Measurements from ENCODE around the gene FSTL3.

The FSTL3 gene

GRCh38 chr19:645912-646778 lies 30.0 kb upstream of the FSTL3 start:
- DNase-seq: no peak

DNA sequence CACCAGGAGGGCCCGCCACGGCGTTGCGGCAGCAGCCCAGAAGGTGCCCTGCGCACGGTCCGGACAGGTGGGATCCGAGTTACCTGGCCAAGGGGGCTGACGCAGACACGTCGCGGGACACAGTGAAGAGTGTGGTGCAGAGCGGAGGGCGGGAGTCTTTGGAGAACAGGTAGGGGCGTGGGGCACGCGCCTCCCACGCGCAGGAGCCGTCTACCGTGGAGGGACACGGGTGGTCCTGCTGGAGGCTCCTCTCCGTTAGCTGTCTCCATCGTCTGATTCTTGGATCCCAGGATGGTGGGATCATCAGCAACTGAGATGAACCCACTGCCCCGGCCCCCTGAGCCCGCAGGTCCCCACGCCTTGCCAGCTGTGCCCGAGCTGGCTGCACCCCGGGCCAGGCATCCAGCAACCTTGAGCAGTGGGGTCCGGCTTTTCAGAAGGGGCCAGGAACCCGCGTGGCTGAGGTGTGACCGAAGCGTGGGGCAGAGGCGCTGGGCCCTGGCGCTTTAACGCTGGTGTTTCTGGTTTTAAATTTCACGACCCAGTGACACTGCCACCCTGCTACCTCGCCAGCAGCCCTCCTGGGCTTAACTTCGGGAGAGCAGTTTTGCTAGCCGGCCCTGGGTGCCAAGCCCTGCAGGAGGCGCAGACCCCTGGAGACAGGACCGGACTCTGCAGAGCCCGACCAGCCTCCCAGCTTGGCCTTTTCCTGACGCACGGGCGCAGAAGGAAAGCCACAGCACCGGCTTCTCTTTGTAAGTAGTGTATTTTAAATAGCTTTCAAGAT lies 29.2 kb upstream of the FSTL3 start:
- DNase-seq: no peak

GRCh38 chr19:647566-648284 lies 28.5 kb upstream of the FSTL3 start:
- no peak for DNase-seq

- DNase-seq: no peak
These were observed 27.9 kb upstream of the FSTL3 start for GRCh38 chr19:648305-648704.

GRCh38 chr19:648904-649801 lies 27.0 kb upstream of the FSTL3 start:
- DNase-seq: no peak

GRCh38 chr19:650121-650520 lies 26.1 kb upstream of the FSTL3 start:
- no peak for DNase-seq

GRCh38 chr19:651114-651818 lies 24.9 kb upstream of the FSTL3 start:
- no peak for DNase-seq

DNA sequence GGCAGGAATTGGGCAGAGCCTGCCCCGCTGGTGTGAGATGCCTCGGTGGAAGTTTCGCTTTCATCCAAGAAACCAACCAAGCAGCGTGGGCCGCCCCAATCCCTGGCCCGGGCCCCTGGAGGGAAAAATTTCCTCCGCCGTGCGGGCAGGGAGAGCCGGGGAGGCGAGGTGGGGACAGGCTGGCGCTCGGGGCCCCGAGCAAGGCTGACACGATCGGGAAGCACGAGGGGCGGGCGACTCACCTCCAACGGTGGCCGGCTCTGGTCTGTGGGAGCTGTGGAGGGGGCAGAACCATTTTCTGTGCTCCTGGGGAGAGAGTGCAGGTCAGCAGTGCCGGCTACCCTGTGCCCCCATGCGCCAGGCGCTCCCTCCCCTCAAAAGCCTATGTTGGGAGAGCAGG lies 24.2 kb upstream of the FSTL3 start:
- no peak for DNase-seq

DNA sequence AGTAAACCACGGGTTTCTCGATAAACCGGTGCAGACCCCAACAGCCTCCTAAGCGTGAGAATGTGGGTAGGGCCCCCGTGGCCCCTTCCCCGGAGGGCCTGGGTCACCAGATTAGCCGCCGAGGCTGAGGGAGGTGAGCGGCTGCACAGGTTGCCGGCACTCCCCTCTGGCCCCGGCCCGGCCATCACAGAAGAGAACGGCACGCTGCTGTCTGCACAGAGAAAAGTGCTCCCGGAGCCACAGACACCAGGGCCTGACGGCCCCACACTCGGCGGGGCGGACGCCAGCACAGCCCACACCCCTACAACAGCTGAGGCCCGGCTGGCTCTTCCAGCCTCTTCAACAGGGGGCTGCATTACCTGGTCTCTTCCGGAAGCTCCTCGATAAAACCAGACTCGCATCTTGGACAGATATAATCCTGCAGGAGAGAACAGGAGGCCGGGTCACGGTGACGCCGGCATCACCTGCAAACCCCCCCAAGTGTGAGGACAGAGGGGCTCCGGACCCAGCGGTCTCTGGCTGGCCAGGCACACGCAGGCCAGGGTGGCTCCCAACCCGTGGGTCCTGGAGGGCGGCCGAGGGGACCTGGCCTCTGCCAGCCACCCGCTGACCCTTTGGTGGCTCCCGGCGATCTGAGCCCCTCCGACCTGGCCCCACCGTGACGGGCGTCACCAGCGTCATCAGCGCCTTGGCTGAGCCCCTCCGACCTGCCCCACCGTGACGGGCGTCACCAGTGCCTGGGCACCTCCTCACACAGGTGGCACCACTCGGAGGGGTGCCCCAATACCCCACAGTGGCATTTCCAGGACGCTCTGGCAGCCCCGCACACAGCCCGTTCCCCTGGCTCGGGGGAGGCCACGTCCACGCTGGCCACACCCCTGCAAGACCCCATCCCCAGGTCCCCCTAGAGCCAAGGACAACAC lies 23.5 kb upstream of the FSTL3 start:
- no peak for DNase-seq

DNA sequence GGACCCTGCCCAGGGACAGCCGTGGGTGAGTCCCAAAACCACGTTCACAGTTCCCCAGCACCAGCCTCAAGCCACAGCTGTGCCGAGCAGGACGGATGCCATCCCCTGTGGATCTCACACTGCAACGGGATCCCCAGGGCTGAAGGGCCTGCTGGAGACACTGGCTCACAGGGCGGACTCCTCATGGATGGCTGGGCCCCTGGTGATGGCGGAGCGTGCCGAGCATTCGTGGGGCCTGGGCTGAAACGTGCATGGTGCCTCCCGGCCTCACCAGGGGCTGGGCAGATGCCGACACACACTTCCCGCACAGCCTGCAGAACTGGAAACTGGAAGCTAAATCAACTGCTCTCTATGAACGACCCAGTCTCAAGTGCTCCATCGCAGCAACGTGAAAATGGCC lies 22.8 kb upstream of the FSTL3 start:
- DNase-seq: no peak

- DNase-seq: no peak
These were observed 20.5 kb upstream of the FSTL3 start for GRCh38 chr19:655691-656090.

DNA sequence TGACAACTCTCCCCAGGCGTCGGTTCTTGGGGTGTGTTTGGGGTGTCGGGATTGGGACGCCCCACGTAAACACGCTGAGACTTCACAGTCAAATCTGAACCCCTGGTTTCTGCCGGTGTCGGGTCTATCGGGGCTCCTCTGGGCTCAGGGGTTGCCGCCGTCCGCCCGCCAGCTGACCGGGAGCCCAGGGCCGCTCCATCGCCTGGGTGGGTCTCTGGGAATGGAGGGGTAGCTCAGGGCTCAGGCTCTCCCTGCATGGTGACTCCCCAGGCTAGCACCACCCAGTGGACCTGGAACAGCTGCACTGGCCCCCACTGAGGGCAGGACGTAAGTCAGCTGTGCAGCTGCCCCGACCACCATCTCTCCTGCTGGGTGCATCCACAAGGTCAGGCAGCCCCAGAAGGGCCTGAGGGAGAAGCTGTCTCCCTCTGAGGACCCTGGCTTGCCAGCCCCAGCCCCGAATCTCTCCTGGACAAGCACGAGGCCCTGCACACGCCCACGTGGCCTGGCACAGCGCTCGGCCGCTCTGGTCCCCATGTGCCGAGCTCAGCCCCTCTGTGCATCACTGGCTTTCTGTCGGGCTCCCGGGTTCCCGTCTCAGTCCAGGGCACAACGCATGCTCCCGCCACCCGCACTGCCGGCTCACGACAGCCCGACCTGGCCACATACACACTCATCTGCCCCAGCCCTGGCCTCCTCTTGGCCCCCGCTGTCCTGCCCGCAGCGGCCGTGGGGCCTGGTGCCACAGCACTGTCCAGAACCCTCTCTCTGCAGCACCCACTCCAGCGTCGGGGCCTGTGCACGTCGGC lies 19.2 kb upstream of the FSTL3 start:
- no peak for DNase-seq

GRCh38 chr19:657611-658010 lies 18.6 kb upstream of the FSTL3 start:
- no peak for DNase-seq

GRCh38 chr19:658059-658839 lies 17.9 kb upstream of the FSTL3 start:
- DNase-seq: no peak

GRCh38 chr19:658916-659839 lies 17.0 kb upstream of the FSTL3 start:
- no peak for DNase-seq

DNA sequence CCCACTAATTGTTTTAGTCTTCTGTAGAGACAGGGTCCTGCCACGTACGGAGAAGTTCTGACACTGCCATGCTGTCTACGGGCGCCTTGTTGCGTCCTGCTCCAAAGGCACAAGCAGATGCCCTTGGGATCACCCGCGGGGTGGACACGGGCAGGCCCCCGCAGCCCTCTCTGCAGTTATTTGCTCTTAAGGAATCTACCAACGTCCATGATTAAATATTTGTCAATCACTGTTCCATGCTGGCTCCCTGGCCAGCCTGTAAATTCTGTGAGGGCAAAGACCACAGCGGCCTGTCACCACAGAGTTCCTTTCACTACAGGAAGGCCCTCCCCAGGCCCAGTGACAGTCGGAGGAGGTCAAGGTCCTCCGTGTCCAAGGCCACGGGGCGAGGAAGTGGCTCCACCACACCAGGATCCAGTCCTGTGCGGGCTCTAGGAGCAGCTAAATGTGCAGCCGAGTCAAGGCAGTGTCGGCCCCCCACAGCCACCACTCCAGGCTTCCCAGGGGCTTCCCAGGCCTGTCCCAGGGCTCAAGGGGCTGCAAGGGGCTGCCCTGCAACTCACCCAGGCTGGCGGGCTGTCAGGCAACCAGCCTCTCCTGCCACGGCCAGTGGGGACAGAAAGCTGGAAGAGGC lies 15.3 kb upstream of the FSTL3 start:
- DNase-seq: no peak
